Lower lobe of right lung (tissue), 2 donors: ENCODE measurements around the gene RGS18. TPM values are rescaled to one million over a fixed set of nuclear protein-coding genes. Genes with fewer than 3 reads are reported as not detected.
"Not testable (repeated sequence)": the region's sequence is repeated elsewhere in the genome, so short reads cannot be mapped to it uniquely, and the experiment has no call there.

Experiments used
- ATAC-seq, 2 donors: fragments of 200-7000 bp; cut with Tn5 transposase; one replicate each; pipeline ENCODE4 v1.9.1; 2020 to 2022; ENCODE audit warnings: mild to moderate bottlenecking in 2 of 2, moderate library complexity in 2 of 2
- DNase-seq: peaks from one replicate; pipeline ENCODE4 v3.0.0-alpha.2; 2020
- H3K27ac ChIP-seq: fragments of 200-600 bp; one replicate; pipeline ENCODE4 v1.8.0; 2022
- H3K27me3 ChIP-seq: fragments of 200-600 bp; one replicate; pipeline ENCODE4 v1.8.0; 2022; ENCODE audit warnings: low read depth
- H3K36me3 ChIP-seq: fragments of 200-600 bp; one replicate; pipeline ENCODE4 v1.8.0; 2022; ENCODE audit warnings: mild to moderate bottlenecking
- H3K4me1 ChIP-seq: fragments of 200-600 bp; one replicate; pipeline ENCODE4 v1.8.0; 2022
- H3K4me3 ChIP-seq: fragments of 200-600 bp; one replicate; pipeline ENCODE4 v1.8.0; 2022; ENCODE audit warnings: mild to moderate bottlenecking
- H3K9me3 ChIP-seq: fragments of 200-600 bp; one replicate; pipeline ENCODE4 v1.8.0; 2022
- intact Hi-C: fragments of 100-400 bp; cut with DNase I; formaldehyde crosslinking; loops from one replicate; pipeline ENCODE4 v1.11.0; 2022
- total RNA-seq: library from RNA; stranded (reverse); fragmentation: NEBNext Ultra II Directional; extraction: Animal tissue kit (Norgen Biotek cat#: 25700); gene quantifications from one replicate; pipeline ENCODE4 v1.2.1, GENCODE V29; 2021
- TF ChIP-seq, protein P1 (sequence below): fragments of 200-600 bp; IDR thresholded peaks from one replicate; pipeline ENCODE4 v1.8.0; 2022; ENCODE audit warnings: antibody characterized with exemption, mild to moderate bottlenecking
- donor health status: DM: no; HTN: yes; CAD: no; lungs with severe emphysema.

The RGS18 gene
- total RNA-seq, 1 donor from 2014 or later: 13.0 TPM

DNA sequence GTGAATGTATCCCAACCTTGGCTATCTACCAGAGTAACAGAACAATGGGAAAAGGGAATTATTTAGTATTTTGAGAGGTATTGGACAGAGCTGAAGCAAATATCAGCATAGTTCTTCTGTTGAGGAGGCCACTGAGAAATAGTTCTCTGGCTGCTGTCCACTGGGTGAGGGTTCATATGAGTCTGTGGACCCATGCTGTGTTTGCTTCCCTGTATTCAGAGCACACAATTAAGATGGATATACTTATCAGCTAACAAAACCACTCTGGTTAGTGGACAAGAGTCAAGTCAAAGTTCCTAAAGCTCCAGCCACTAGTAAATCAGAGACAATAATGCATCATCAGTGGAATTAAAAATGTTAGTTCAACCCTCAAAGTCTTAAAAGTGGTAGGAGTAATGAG, 66.1 kb downstream of the RGS18 start:
- Histone ChIP-seq H3K4me3 (no peak overlapping the region), H3K4me1 (no peaks in the 10 kb centered on the region), H3K9me3 (no peaks in the 10 kb centered on the region), H3K27ac (no peak overlapping the region), H3K27me3 (no peaks in the 10 kb centered on the region), H3K36me3 (no peaks in the 10 kb centered on the region)
- DNase-seq: no peak
- intact Hi-C loops: no loop called here
- ATAC-seq: no peak
- TF ChIP-seq, protein P1, sequence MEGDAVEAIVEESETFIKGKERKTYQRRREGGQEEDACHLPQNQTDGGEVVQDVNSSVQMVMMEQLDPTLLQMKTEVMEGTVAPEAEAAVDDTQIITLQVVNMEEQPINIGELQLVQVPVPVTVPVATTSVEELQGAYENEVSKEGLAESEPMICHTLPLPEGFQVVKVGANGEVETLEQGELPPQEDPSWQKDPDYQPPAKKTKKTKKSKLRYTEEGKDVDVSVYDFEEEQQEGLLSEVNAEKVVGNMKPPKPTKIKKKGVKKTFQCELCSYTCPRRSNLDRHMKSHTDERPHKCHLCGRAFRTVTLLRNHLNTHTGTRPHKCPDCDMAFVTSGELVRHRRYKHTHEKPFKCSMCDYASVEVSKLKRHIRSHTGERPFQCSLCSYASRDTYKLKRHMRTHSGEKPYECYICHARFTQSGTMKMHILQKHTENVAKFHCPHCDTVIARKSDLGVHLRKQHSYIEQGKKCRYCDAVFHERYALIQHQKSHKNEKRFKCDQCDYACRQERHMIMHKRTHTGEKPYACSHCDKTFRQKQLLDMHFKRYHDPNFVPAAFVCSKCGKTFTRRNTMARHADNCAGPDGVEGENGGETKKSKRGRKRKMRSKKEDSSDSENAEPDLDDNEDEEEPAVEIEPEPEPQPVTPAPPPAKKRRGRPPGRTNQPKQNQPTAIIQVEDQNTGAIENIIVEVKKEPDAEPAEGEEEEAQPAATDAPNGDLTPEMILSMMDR: no peak

DNA sequence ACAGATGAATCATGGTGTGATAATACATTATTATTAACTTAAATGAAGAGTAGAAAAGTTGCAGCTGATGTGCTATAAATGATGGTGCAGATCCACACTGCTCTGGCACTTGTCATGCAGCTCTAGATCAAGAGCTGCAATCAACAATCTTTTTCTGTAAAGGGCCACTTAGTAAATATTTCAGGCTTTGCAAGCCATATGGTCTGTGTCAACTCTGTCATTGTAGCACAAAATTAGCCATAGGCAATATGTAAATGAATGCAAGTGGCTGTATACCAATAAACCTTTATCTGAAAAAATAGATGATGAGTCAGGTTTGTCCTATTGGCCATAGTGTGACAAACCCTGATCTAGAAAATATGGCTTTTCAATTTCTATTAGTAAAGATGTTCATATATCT, 66.6 kb downstream of the RGS18 start:
- ATAC-seq (no peak), DNase-seq (no peak)
- Histone ChIP-seq H3K9me3 (no peaks in the 10 kb centered on the region), H3K36me3 (no peaks in the 10 kb centered on the region), H3K27me3 (no peaks in the 10 kb centered on the region), H3K4me1 (no peaks in the 10 kb centered on the region), H3K4me3 (no peak overlapping the region), H3K27ac (no peak overlapping the region)
- TF ChIP-seq, protein P1: no peak
- intact Hi-C loops: no loop called here

DNA sequence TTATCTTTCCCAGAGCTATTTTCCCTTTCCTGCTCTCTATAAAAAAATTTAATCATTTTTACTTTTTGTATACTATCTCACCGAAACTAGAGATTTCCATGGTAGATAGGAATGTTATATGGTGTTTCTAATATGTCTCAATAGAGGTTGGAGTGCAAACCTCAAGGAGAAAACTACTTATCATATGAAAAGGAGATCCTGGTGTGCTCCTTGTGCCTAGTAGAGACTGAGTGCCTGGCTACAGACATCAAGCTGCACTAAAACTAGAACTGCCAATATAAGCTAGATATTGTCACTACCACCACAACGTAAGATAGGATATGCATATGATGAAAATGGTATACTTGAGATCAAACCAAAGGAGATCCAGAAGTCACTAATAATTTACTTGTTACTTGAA, 67.0 kb downstream of the RGS18 start:
- Histone ChIP-seq H3K36me3 (no peaks in the 10 kb centered on the region), H3K4me1 (no peaks in the 10 kb centered on the region), H3K4me3 (no peak overlapping the region), H3K9me3 (no peaks in the 10 kb centered on the region), H3K27ac (no peak overlapping the region), H3K27me3 (no peaks in the 10 kb centered on the region)
- TF ChIP-seq, protein P1: no peak
- intact Hi-C loops: no loop called here
- ATAC-seq (no peak), DNase-seq (no peak)

DNA sequence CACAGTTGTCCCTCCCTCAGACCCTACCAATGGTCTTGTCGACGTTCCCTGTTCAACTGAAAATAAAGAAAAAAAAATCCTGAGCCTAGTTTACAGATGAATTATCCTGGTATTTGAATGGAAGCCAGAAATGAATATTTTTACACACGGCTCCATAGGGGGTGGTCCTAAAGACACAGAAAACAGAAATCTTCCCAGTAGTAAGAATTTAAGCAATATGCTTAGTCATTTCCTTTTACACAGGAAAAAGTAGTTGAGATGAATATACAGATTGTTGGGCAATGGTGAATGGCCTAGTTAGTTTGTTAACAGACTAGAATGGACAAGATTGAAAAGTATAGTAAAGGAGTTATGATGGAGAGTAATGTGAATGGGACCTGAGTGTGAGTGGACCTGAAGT, 67.4 kb downstream of the RGS18 start:
- TF ChIP-seq, protein P1: no peak
- no peaks in the 10 kb centered on the region for H3K4me1 ChIP-seq
- DNase-seq (no peak), ATAC-seq (no peak)
- intact Hi-C loops: no loop called here
- H3K4me3 ChIP-seq: no peak overlapping the region
- no peak overlapping the region for H3K27ac ChIP-seq
- H3K27me3 ChIP-seq: no peaks in the 10 kb centered on the region
- H3K9me3 ChIP-seq: no peaks in the 10 kb centered on the region
- H3K36me3 ChIP-seq: no peaks in the 10 kb centered on the region

DNA sequence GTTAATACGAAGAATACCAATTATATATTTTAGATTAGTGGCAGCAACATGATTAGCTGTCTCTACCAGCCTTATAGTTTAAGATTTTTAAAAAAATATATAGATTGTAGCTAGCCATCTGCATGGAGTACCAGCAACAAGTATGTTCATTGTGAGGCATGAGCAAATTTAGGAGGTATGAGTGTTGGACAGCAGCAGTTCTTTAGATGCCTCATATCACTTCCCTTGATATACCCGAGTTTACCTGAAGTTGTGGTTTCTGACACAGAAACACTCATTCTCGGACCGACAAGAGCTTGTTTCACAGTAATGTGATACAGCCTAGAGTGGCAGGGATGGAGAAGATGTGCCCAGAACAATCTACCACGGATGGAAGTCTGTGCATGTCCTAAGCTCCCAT, 69.1 kb downstream of the RGS18 start:
- no peak for DNase-seq
- no peak for ATAC-seq
- Histone ChIP-seq H3K36me3 (no peaks in the 10 kb centered on the region), H3K9me3 (no peaks in the 10 kb centered on the region), H3K27me3 (no peaks in the 10 kb centered on the region), H3K4me1 (no peaks in the 10 kb centered on the region), H3K27ac (no peak overlapping the region), H3K4me3 (no peak overlapping the region)
- TF ChIP-seq, protein P1: no peak
- intact Hi-C loops: no loop called here

DNA sequence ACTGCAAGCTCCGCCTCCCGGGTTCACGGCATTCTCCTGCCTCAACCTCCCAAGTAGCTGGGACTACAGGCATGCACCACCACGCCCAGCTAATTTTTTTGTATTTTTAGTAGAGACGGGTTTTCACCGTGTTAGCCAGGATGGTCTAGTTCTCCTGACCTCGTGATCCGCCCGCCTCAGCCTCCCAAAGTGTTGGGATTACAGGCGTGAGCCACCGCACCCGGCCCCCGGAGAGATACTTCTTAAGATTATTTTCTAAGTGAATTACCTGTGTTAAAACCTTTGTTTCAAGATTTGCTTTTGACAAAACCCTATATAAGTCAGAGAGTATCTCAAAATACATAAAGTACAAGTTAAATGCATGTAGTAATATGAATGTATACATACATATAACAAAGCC, 69.7 kb downstream of the RGS18 start:
- DNase-seq, H3K4me3 ChIP-seq, H3K27ac ChIP-seq, H3K27me3 ChIP-seq, ATAC-seq, intact Hi-C loops, H3K9me3 ChIP-seq, H3K36me3 ChIP-seq, H3K4me1 ChIP-seq: not testable (repeated sequence)
